Endothelial cell of hepatic sinusoid (primary cell): ENCODE measurements around the gene CTNNAL1.

ENCODE experiments used
- in situ Hi-C: cut with HindIII; loops from 2 replicates; pipeline ENCODE4 v1.10.0; 2017; ENCODE audit warnings: low sequenced_read_pairs

The CTNNAL1 gene

DNA sequence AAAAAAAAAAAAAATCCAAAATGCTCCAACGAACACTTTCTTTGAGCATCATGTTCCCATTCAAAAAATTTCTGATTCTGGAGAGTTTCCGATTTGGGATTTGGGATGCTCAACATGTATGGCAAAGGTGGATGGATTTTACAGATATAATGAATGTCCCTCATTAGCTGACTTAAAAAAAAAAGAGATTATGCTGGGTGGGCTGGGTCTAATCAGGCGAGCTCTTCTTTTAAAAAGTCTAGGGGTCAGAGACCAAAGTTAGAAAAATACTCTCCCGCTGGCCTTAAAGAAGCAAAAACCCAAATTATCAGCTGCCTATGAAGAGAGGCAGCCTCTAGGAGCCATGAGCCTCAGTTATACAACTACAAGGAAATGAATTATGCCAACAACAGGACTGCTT, 15.2 kb upstream of the CTNNAL1 start:
- in situ Hi-C loops: no loop called here

DNA sequence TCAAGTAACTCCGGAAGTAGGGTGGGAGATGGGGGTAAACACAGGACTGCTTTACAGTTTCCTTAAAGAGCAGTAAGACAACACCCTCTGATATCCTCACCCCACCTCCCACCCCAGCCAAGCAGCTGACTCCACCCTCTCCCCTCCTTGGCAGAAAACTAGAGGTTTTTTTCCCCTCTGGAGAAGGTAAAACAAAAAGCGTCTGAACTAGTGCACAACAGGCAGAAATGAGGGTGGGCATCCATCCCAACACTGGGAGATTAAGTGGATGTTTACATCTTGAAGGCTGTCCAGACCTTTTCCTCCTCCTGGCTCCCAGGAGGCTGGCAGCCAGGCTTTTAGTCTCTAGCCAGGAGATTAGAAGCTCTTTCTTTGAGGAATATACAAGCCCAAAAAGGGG, 13.9 kb upstream of the CTNNAL1 start:
- in situ Hi-C loops: no loop called here

DNA sequence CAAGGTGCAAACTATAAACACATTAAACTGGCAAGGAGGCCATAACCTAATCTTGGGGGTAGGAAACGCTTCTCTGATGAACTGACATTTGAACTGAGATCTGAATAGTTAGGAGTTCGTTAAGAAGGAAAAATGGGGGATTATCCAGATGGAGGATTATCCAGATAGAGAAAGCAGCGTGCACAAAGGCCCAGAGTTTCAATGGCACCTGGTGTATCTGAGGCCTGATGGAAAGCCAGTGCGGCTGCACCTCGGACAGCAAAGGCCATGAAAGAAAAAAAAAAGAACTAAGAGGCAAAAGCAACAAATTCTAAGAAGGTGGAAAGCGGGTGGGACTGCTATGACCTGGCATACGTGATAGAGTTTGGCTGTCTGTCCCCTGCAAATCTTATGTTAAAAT, 13.0 kb upstream of the CTNNAL1 start:
- in situ Hi-C loops: no loop called here

DNA sequence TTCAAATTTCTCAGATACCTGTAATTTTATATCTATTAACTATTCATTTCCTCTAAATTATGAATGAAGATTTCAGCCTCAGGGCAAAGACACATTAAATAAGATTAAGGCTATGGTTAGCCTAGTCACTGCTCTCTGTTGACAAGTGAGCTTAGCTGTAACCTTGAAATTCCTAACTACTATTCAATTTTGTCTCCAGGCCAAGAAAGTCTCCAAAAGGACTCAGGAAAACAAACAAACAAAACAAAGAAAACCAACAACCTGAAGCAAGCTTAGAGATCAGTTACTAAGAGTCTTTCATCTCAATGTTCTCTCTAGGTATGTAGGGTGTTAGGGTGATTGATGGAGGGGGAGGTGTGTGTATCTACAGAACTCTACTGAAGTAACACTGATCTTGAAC, 9.6 kb upstream of the CTNNAL1 start:
- in situ Hi-C loops: no loop called here

DNA sequence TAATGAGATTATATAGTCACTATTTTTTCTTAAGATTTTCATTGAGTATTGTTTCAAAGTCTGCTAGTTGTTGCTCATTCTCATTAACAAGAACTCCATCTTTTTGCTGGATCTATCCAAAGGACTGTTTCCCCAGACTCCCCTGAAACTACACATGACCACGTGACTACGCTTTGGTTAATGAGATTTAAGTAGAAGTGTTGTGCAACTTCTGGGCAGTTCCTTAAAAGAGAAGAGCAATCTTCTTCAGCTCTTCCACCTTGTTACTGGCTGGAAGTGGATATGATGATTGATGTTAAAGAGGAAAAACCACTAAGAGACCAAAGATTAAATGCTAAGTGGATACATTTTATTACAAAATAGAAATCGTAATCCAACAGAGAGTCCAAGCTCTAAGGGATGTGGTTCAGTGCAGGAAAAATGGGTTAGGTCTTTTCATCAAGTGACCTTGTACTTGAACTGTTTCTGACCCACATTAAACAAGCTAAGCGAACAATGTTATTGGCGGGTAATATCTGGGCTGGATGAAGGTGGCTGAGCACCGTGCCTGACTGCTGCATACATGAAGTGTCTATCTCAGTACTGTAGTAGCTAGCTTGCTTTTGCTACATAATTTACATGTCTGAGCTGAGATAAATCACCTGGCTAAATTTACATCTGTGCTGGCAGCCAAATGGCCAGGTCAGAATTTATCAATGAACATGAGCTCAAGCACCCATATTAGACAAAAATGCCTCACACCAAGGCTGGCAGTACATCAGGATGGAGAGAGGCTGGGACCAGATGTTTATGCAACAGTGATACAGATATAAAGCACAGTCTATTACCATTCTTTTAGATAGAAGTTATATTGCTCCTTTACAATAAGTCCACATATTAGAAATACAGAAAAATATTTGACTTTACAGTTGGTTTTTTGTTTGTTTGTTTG, 7.5 kb upstream of the CTNNAL1 start:
- in situ Hi-C loops: no loop called here

DNA sequence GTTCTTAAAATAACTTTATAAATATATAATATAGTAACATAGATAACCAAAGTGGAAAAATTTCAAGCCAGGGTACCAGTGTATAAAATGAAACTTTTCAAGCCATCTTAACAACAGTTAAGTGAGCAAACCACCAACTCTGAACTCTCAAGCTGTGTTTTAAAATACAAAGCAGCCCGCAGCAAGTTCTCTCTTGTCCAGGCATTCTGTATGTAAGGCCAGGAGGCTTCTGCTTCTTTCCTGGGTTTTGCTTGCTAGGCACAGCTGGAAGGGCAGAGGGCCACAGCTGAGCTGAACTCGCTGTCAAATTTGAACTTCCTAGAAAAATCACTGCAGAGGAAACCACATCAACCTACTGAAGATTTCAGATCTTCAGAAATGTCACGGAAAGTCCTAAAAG, 6.8 kb upstream of the CTNNAL1 start:
- in situ Hi-C loops: no loop called here

DNA sequence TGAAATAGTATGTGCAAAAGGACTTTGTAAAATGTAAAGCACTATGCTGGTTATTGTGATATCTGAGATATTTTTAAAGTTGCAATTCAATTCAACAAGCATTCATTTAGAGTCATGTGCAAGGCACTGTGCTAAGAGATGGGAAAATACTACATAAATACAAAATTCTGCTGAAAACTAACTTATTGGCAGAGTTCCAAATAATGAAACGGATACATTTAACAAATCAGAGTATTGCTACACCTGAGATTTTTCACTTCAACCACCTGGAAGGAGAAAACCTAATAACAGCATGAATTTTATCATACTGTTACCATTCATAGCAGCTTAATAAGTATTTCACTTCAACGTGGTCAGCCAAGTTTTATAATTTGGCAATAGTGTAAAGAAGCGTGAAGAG, 6.1 kb upstream of the CTNNAL1 start:
- in situ Hi-C loops: no loop called here

DNA sequence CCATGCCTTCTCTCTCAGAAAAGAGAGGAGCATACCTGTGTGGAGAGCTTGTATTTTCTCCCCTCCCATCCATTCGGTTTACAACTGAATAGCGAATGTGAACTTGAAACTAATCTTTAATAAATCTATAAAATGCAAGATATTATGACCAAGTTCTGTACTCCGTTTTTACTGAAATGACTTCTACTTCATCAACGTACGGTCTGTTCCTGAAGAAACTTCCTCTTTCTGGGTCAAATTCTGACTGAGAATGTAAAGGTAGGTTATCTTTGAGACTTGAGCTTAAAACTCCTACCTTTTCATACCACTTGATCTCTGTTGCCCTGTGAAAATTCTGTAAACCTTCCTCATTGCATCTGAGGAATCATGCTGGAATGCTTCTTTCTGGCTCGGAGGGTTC, 4.2 kb upstream of the CTNNAL1 start:
- in situ Hi-C loops: no loop called here

DNA sequence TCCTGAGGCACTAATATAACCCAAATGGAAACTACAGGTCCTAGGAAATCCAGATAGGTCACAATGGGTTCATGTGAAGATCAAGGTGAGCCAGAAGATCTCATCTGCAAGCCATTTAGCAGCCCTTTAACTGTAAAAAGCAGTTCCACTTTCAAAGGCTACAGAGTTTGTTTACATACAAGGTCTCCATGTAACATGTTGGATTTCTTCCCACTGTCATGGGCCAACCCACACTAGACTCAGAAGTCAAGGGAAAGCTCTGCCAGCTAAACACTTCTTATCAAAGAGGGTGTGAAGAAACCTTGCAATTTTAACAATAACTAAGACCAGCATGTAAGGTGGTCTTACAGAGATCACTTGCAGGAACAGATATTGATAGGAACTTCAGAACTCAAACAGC, 3.8 kb upstream of the CTNNAL1 start:
- in situ Hi-C loops: no loop called here

DNA sequence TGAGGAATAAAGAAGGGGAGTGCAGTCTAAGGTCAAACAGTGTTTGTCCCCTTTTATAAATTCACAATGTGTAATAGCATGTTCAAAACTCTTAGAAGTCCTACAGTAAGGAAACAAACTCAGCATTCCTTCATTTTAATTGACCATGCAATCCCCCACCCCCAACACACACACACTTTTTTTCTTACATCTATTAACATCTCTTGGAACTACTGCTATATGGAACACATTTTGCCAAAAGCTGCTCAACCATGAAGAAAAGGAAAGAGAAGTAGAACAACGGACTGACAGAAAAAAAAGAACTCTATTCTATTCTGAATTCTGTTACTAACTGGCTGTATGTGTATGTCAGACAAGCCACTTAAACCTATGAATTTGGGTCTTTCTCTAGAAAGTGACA, 2.8 kb upstream of the CTNNAL1 start:
- in situ Hi-C loops: no loop called here

DNA sequence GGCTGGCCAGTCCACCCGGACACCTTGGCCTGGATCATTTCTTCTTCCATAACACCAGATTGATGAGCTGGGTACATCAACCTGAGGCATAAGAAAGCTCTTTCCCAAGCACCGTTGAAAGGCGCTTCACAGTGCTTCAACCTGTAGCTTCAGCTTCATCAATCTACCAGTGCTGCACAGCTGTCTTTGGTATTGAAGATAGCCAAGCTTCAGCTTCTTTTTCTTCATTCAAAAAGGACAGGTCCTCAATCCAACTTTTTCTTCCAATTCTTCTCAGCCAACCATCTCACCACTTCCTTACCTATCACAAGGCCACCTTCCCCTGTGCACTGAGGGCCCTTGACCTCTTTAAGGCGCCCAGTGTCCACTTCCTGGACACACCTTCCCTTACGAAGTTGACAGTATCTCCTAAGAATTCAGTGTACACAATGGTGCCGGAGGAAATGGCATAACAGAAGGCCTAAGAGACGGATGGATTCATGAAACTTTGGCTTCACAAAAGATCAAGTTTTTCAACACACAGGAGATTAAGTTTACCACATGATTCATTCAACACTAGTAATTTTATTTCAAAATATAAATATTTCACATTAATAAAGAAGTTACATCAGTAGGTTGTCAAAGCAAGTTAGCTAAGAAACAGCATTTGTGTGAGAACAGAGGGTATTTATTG, 1.4 kb upstream of the CTNNAL1 start:
- in situ Hi-C loops: loop anchor here (5.0 kb wide), 1 partner anchor 88 kb away; no protein-coding TSS in a partner anchor

DNA sequence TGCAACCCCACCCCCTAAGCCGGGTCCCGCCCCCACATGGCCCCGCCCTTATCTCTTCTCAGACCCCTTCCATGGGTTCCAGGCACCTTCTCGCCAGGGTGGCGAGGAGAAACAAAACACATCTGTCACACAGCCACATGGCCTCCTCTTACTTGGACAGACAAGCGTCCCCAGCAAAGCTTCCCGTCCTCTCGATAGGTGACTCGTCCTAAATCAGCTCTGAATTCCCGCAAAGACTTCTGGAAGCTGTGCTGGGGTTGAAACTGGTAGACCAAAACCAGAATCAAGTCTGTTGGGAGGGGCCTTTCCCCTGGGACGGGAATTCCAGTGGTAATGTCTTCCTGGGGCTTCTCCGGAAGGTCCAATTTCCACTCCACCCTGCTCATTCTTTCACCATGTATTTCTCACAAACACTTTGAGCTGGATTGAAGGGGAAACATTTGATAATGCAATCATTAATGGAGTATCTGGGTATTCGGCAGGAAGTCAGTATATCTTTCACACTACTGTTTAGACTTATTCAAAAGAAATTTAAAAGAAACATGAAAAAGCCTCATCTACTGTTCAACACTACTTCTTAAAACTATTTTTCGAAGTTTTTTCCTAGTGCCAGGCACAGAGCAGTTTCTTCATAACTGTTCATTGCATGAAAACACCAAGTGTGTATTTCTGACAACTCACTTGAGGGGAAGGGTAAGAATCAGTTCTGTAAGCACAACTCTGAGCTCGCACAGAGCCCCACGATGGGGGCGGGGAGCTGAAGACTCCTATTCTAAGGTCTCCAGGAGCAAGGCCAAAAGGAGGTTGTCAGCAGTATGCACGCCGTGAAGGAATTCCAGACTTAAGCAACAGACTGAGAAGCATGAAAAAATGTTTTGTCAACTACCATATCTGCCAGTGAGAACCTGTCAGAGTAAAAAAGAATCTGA, 644 bp upstream of the CTNNAL1 start:
- in situ Hi-C loops: loop anchor here (5.0 kb wide), 1 partner anchor 88 kb away; no protein-coding TSS in a partner anchor

DNA sequence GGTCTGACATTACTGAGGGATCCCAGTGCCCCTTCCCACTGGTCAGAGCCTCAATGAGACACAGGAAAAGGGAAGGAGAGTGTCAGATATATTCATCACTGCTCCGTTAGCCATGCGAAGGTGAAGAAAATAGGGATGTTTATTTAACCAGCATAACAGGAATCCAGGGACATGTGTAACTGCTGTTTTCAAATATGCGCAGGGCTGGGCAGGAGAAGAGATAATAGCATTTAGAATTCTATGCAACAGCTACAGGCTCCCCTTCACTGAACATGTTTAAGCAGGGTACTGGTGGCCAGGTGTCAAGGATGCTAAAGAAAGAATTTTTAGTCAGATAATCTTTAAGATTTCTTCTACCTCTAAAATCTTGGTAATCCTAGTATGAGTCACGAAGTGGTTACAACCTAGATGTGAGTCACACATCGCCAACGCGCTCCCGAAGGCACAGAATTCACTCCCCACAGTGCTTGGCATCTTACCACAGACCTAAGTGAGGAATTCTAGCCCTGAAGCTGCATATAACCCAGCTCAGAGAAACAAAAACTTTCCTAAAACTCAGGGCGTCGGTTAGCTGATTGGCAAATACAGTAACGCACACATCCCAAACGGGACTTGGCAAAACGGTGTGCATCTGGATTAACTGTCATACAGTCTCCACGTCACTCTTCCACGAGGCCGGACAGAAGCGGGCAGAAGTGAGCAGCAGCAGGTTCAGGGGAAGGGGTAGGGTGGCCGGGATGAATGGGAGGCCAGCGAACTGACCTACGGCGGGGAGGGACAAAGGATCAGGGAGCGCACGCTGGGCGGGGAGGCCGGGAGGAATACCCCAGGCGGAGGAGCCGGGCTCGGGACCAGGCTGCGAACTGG, 1.1 kb downstream of the CTNNAL1 start:
- in situ Hi-C loops: loop anchor here (5.0 kb wide), 1 partner anchor 90 kb away; no protein-coding TSS in a partner anchor

DNA sequence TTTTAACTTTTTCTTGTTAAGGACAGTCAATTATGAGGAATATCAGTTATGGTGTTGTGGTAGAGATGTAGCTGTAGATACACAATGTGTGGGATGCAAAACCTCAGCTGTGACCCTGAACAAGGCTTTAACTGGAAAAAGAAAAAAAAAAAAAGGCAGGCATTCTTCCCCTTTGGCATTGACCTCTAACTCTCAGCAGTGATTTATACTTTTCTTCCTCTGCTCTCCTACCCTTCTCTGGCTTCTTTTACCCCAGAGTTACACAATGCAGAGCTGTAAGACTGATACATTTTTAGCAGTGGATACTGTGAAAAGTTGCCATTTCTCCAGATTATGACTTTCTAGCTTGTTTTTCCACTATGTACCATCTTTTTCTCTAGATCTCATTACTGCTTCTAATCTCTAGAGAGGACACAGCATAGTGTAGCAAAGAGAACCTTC, 2.0 kb downstream of the CTNNAL1 start:
- in situ Hi-C loops: loop anchor here (5.0 kb wide), 1 partner anchor 91 kb away; no protein-coding TSS in a partner anchor

DNA sequence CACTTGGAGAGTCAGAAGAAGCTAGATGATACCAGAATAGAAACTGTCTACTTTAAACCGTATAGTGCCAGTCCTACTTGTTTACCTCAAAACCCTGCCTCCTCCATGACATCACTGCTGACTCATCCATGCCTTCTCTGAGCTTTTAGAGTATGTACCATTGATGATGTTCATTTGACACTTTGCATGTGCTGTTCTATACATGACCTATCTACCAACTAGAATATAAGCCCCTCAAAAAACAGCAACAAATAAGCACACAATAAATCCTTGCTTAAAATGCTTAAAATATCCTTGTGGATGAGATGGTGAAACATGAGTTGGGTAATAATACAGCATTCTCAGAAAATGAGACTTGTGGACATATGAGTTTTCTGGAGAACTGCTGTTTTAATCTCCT, 2.6 kb downstream of the CTNNAL1 start:
- in situ Hi-C loops: loop anchor here (5.0 kb wide), 1 partner anchor 92 kb away; no protein-coding TSS in a partner anchor

DNA sequence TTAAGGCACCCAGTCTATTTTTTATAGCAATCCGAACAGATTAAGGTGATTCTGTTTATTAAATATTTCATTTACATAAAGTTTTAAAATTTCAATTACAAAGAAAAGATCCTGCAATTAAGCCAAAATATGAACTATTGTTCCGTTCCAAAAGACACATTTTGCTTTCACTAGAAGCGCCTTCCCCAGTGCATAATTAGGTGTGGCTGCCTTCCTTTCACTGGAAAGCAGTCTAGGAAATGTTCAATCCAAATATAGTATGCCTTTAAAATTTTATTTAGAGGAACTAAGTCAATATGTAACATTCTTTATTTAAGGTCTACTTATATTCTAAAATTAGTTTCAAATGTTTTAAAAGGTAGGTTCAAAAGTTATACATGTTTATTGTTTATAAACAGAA, 7.6 kb downstream of the CTNNAL1 start:
- in situ Hi-C loops: no loop called here

DNA sequence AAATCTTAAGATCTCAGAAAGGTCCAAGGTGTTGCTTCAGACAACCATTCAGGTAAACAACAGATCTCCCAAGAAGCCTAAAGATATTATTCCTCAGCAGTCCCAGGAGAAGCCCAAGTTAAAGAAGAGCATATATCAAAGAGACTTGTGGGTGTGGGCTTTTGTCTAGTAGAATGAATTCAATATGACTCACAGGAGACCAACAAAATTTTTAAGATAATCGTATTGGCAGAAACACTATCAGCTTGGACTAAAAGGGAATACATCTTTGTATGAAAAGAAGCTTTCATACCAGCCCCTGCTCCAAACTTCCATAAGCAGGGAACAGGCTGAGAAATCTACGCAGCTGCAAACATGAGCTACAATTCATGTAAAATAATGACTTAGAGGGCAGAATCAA, 10.2 kb downstream of the CTNNAL1 start:
- in situ Hi-C loops: no loop called here

DNA sequence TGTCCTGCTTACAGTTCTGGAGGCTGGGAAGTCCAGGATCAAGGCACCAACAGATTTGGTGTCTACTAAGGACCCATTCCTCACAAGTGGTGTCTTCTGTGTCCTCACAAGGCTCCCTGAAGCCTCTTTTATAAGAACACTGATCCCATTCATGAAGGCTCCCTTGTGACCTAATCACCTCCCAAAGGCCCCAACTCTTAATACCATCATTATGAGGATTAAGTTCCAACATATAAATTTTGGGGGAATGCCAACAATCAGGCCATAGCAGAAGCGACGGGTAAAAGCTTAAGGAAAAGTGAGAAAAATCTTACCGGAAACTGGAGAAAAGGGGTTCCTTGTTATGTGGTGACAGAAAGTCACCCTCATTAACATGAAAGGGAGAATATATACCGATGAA, 11.2 kb downstream of the CTNNAL1 start:
- in situ Hi-C loops: no loop called here

DNA sequence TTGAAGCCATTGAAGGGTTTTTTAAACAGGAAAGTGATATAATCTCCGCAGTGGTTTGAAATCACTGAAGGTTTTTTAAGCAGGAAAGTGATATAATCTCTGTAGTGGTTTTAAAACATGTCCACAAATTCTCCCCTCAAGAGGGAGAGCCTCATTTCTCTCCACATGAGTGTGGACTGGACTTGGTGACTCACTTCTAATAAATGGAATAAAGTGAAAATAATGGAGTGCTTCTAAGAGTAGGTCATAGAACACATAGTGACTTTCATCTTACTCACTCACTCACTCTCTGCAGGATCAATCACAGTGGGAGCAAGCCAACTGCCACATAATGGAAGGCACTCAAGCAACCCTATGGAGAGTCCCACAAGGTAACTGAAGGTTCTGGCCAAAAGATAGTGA, 12.0 kb downstream of the CTNNAL1 start:
- in situ Hi-C loops: no loop called here

DNA sequence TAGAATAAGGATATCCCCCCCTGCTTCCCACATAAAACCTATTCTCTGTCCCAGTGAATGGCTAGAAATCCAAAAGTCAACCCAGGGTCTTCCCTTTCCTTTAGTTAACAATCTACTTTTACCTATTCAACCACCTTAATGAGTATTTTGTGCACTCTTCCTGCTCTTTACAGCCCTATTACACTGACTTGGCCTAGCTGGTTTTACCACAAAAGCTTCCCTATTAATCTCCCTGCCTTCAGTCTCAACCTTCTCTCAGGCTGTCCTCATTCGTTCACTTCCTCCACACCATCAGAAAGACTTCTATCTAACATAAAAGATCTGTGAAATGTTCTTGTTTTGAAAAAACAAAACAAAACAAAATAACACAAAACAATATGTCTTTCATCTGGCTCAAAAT, 16.2 kb downstream of the CTNNAL1 start:
- in situ Hi-C loops: no loop called here
